Cardiac fibroblast (primary cell): Measurements from ENCODE around the gene FBL.

ENCODE experiments used
- DNase-seq, 2 donors: peaks; one replicate each; pipeline versions ENCODE4 v3.0.0 to v3.0.0-alpha.2; 2010; ENCODE audit warnings: low read depth in 2 of 2
- H3K4me3 ChIP-seq, 2 donors: replicated peaks in 1 of 2; 1 replicate in 1 of 2; 2 replicates in 1 of 2; pipeline ENCODE4 v1.5.1; 2011; ENCODE audit warnings: low read depth in 2 of 2, low read length in 2 of 2, mild to moderate bottlenecking in 2 of 2, moderate library complexity in 1 of 2
- CTCF ChIP-seq: IDR thresholded peaks from one replicate; pipeline ENCODE4 v1.5.1; 2011; ENCODE audit warnings: low read depth, mild to moderate bottlenecking, low read length, inconsistent platforms

FBL gene

GRCh38 chr19:39871886-39872866 lies 26.0 kb upstream of the FBL start:
- no peak for TF ChIP-seq CTCF
- no peak overlapping the region for H3K4me3 ChIP-seq
- no peak for DNase-seq

- no peak for TF ChIP-seq CTCF
- no peak overlapping the region for H3K4me3 ChIP-seq
- no peak for DNase-seq
These were observed 25.2 kb upstream of the FBL start for GRCh38 chr19:39871362-39871761.

- DNase-seq: no peak
- no peak overlapping the region for H3K4me3 ChIP-seq
- TF ChIP-seq CTCF: no peak
These were observed 24.2 kb upstream of the FBL start for GRCh38 chr19:39870171-39870971.

- no peak for DNase-seq
- no peak overlapping the region for H3K4me3 ChIP-seq
- no peak for TF ChIP-seq CTCF
These were observed 21.8 kb upstream of the FBL start for GRCh38 chr19:39867952-39868351.

- no peak for DNase-seq
- no peak for TF ChIP-seq CTCF
These were observed 21.0 kb upstream of the FBL start for GRCh38 chr19:39867133-39867532.

GRCh38 chr19:39865953-39866352 lies 19.8 kb upstream of the FBL start:
- no peak for TF ChIP-seq CTCF

More at GRCh38 chr19:39867133-39867532, 21.0 kb upstream of the FBL start:
- H3K4me3 ChIP-seq: no peak overlapping the region

More at GRCh38 chr19:39865953-39866352, 19.8 kb upstream of the FBL start:
- DNase-seq: no peak
- H3K4me3 ChIP-seq: no peak overlapping the region
